Activated CD8-positive, alpha-beta memory T cell treated with anti-CD3 and anti-CD28 coated beads, Interleukin-2, amount 50 U/mL, for 24 hours (primary cell): ENCODE results near the gene CDH4.

Source experiments
- DNase-seq: peaks from one replicate; pipeline ENCODE4 v3.0.0-alpha.2; 2020; ENCODE audit errors: extremely low read depth

CDH4 gene

GRCh38 chr20:61719691-61720347 is 467.8 kb downstream of the CDH4 start:
- DNase-seq: no peak

- no peak for DNase-seq
Observed at GRCh38 chr20:61720348-61720696, 468.3 kb downstream of the CDH4 start.

- DNase-seq: no peak
Observed at GRCh38 chr20:61722146-61722678, 470.2 kb downstream of the CDH4 start.

GRCh38 chr20:61723529-61724257 is 471.6 kb downstream of the CDH4 start:
- DNase-seq: no peak

DNA sequence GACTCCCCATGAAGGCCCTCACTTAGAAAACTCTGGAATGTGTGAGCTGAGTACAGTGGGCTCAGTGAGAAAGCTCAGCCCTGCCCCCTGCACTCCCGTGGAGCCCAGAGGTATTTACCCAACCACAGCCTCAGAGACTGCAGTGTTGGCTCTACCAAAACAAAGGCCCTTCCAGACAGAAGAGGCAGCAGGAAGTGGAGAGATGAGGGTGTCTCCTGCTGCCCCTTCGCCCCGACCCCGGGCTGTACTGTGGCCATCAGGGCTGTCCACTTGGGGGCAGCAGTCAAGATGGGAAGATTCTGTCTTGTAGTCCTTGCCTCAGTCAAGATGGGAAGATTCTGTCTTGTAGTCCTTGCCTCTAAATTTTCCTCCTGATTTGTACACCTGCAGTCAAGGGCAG is 472.3 kb downstream of the CDH4 start:
- DNase-seq: no peak

DNA sequence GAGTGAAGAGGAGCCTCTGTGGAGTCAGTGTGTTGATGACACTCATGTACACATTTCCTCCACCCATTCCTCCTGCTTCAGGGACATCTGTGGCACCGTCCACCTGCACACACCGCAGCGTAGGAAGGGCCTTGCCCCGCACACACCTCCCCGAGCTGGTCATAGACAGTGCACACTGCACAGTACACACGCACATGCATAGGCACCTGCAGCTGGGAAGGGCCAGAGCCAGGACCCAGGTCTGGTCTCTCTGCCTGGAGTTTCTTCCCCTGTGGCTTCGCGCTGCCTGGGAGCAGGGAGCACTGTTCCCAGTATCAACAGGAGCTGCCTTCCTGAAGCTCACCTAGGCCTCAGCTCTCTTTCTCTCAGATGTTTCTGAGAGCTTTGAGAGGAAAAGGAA is 473.1 kb downstream of the CDH4 start:
- no peak for DNase-seq

DNA sequence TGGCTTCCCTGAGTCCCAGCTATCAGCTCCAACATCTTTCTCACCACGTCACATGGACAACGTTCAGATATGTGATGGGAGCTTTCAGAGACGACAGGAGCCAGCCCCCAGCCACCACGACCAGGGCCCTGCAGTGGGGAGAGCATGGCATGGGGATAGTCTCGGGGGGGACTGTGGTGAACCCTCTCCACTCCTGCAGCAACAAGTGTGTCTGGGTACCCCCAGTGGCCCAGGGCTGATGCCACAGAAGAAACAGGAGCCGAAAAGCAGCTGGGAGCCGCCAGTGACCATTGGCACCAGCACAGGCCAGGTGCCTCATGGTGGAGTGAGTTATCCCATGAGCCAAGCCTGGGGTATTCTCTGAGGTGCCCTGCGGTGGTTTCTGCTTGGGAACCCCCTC is 473.9 kb downstream of the CDH4 start:
- DNase-seq: no peak

GRCh38 chr20:61726979-61727378 is 474.9 kb downstream of the CDH4 start:
- no peak for DNase-seq

DNA sequence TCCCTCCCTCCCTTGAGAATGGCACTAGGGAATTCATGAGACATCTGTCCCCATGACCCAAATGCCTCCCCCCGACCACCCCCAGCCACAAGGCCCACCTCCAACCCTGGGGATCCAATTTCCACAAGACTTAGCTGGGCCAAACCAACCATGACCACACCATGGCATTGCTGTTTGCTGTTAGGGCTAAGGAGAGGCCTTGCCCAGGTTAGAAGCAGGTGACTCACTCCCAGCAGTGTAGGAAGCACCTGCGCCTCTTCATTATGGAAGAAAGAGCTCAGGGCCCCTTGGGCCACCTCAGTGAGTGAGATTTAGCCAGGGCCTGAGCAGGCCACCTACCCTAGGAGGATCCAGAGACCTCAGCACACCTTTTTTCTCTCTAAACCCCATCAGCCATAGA is 475.7 kb downstream of the CDH4 start:
- no peak for DNase-seq

DNA sequence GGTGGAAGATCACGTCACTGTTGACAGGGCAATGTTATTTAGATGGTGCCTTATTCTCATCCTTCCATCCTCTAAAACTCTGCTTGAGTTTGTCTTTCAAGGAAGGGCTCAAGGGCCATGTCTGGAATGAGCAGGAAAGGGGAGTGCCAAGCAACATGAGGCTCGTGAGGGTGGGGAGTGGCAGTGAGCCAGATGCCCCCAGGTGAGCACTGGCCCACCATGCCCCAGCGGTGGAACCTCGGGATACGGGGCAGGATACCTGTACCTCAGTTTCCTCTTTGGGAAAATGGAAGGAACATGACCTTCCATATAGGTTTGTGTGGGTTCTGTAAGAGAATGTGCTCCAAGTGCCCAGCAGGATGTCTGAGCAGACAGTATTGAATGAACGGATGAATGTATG is 476.3 kb downstream of the CDH4 start:
- DNase-seq: no peak

GRCh38 chr20:61728786-61729770 is 477.0 kb downstream of the CDH4 start:
- DNase-seq: no peak

DNA sequence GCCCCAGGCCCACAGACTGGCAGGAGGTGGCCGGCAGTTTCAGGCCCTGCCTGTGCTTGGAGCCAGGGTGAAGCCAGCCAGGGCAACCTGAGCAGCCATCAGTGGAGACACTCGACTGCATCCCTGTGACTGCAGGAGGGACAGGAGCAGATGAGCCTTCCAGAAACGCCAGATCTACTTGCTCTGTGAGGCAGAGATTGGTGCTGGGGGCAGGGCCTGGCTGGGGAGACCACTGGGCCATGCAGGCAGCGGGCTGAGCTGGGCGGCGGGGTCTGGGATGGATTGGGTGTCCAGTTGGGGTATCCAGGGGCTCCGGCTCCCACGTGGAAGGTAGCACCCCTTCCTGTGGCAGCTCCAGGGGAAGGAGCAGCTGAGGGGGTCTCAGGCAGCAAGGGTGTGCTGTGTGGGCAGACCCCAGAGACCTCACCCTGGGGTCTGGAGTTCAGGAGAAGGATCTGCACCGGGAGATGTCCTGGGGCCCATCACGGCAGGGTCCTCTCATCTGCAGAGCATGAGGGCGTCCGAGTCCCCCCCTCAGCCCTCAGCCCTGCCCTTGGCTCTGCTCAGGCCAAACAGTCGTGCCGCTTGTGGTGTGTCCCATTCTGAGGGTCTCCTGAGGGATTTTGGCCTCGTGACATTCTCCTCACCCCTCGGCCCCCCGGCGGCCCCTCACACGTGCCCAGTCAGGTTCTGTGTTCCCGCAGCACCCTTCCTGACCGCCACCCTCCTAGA is 478.7 kb downstream of the CDH4 start:
- no peak for DNase-seq

- DNase-seq: no peak
Observed at GRCh38 chr20:61731363-61732181, 479.5 kb downstream of the CDH4 start.

- DNase-seq: no peak
Observed at GRCh38 chr20:61732511-61733210, 480.6 kb downstream of the CDH4 start.

- no peak for DNase-seq
Observed at GRCh38 chr20:61733216-61733615, 481.2 kb downstream of the CDH4 start.

GRCh38 chr20:61733891-61734732 is 482.1 kb downstream of the CDH4 start:
- DNase-seq: no peak

DNA sequence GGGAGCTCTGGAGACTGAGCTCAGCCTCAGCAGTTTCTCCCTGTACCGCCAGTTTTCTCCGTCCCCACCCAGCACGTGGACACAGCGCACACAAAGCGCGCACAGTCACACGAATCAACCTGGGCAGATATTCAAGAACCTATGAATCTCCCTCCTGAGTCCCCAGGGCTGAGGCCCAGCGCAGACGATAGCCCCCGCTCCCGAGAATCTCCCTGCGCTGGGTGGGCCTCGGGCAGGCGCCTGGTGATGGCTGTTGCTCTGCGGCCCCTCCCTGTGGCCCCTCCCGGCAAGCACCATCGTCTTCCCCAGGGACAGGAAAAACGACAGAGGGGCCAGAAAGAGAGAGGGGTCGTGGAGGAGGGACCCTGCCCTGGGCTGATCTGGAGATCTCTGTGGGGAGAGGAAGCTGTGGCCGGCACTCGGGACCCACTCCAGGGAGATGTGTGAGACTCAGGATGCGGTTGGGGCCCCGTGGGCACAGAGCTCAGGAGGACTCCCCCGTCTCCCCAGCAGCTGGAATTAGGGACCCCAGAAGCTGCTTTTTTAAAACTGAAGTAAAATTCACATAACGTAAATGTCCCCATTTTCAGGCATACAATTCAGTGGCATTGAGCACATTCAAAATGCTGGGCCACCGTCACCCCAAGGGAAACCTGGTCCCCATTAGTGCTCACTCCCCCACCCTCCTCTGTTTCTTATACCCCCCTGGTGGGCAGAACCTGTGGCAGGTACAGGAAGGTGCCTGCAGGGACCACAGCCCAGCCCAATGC is 482.9 kb downstream of the CDH4 start:
- no peak for DNase-seq

- no peak for DNase-seq
Observed at GRCh38 chr20:61735503-61735785, 483.4 kb downstream of the CDH4 start.
